Caco-2 (cell line): ENCODE measurements around the gene COTL1. TPM values are rescaled to one million over a fixed set of nuclear protein-coding genes. Genes with fewer than 3 reads are reported as not detected.
"Not testable (repeated sequence)": the region's sequence is repeated elsewhere in the genome, so short reads cannot be mapped to it uniquely, and the experiment has no call there.

ENCODE experiments used
- BruUV-seq: library from RNA; stranded (reverse); fragments of 400-500 nt; replicated peaks from 2 replicates; lab custom pipeline; 2021; lab: Mats Ljungman, UMichigan
- CTCF ChIA-PET: fragments of 300-600 bp; sonication (Branson Sonifier 250); formaldehyde crosslinking; loops from one replicate; lab custom pipeline; 2022; ENCODE audit warnings: antibody characterized with exemption; lab: Charles Lee
- POLR2A ChIA-PET: fragments of 300-600 bp; sonication (Branson Sonifier 250); formaldehyde crosslinking; loops from one replicate; lab custom pipeline; 2022; ENCODE audit warnings: antibody characterized with exemption; lab: Charles Lee
- DNase-seq, 2 experiments: peaks; one replicate each; pipeline versions ENCODE4 v3.0.0 to v3.0.0-alpha.2; 2020 to 2022
- H3K27me3 ChIP-seq: replicated peaks from 2 replicates; pipeline ENCODE4 v1.6.0; 2011; ENCODE audit warnings: low read length; ENCODE audit not compliant: control insufficient read depth, insufficient read depth
- H3K36me3 ChIP-seq: 2 replicates; pipeline ENCODE4 v1.5.1; 2011; ENCODE audit warnings: low read length; ENCODE audit not compliant: control insufficient read depth, insufficient read depth
- H3K4me1 ChIP-seq: fragments of 250-450 bp; sonication (Bioruptor Pico); 2 replicates; pipeline ENCODE4 v1.5.1; 2020; ENCODE audit warnings: mild to moderate bottlenecking
- H3K4me3 ChIP-seq: 2 replicates; pipeline ENCODE4 v1.5.1; 2011; ENCODE audit warnings: low read depth, mild to moderate bottlenecking, control low read depth, low read length
- H3K9me3 ChIP-seq: fragments of 250-450 bp; sonication (Bioruptor Pico); 2 replicates; pipeline ENCODE4 v1.5.1; 2020; ENCODE audit warnings: mild to moderate bottlenecking, moderate library complexity
- H3K27ac Mint-ChIP-seq: one replicate; pipeline ENCODE4 v1.8.0; 2022; ENCODE audit warnings: mixed read lengths; ENCODE audit not compliant: unreplicated experiment
- H3K27me3 Mint-ChIP-seq: one replicate; pipeline ENCODE4 v1.8.0; 2022; ENCODE audit warnings: mixed read lengths; ENCODE audit not compliant: insufficient read depth, unreplicated experiment
- H3K36me3 Mint-ChIP-seq: one replicate; pipeline ENCODE4 v1.8.0; 2022; ENCODE audit warnings: mild to moderate bottlenecking, mixed read lengths; ENCODE audit not compliant: insufficient read depth, unreplicated experiment
- H3K4me1 Mint-ChIP-seq: one replicate; pipeline ENCODE4 v1.8.0; 2022; ENCODE audit warnings: low read depth, mixed read lengths; ENCODE audit not compliant: unreplicated experiment
- H3K4me3 Mint-ChIP-seq: one replicate; pipeline ENCODE4 v1.8.0; 2022; ENCODE audit warnings: mild to moderate bottlenecking, moderate library complexity, mixed read lengths; ENCODE audit not compliant: unreplicated experiment
- H3K9me3 Mint-ChIP-seq: one replicate; pipeline ENCODE4 v1.8.0; 2022; ENCODE audit warnings: mixed read lengths; ENCODE audit not compliant: unreplicated experiment
- CTCF ChIP-seq, 2 experiments: fragments of 200-600 bp in 1 of 2; IDR thresholded peaks; 1 replicate in 1 of 2; 2 replicates in 1 of 2; pipeline versions ENCODE4 v1.5.1 to v1.8.0; 2011 to 2022; ENCODE audit warnings: antibody characterized with exemption in 1 of 2, control low read depth in 1 of 2, inconsistent platforms in 1 of 2, low read depth in 1 of 2, low read length in 1 of 2, mild to moderate bottlenecking in 1 of 2, moderate library complexity in 1 of 2; ENCODE audit not compliant: insufficient read depth in 1 of 2, severe bottlenecking in 1 of 2, unreplicated experiment in 1 of 2
- intact Hi-C: fragments of 100-400 bp; cut with micrococcal nuclease; formaldehyde crosslinking; loops from one replicate; pipeline ENCODE4 v1.10.0; 2022; ENCODE audit not compliant: unreplicated experiment
- total RNA-seq: library from RNA; stranded (reverse); gene quantifications from 2 replicates; pipeline ENCODE4 v1.2.3, GENCODE V29; 2022

COTL1 gene
- total RNA-seq, 1 experiment from 2014 or later, result 434 TPM

GRCh38 chr16:84526794-84527531, 90.9 kb downstream of the COTL1 start:
- intact Hi-C loops, result no loop called here
- peak overlapping the region; percentile 58 for H3K27ac Mint-ChIP-seq
- TF ChIP-seq CTCF (IDR thresholded peaks at IDR 0.05; ENCODE audit: insufficient read depth in 1 of 2, low read depth in 1 of 2, low read length in 1 of 2, severe bottlenecking in 1 of 2, unreplicated experiment in 1 of 2), result no peak
- CTCF ChIA-PET, result no interaction called here
- no TSS peak for BruUV-seq
- H3K4me1 Mint-ChIP-seq, result peaks cover 22% of the 10 kb centered on the region
- H3K4me3 Mint-ChIP-seq, result no peak overlapping the region
- no peaks in the 10 kb centered on the region for H3K27me3 Mint-ChIP-seq
- POLR2A ChIA-PET, result interaction anchor here (0.7 kb wide), 1 partner anchor 43 kb away, joined by 3 read pairs; no protein-coding TSS in a partner anchor
- Histone ChIP-seq H3K4me1 (peaks cover 11% of the 10 kb centered on the region), H3K27me3 (no peaks in the 10 kb centered on the region), H3K9me3 (peaks cover 6% of the 10 kb centered on the region; the same call in 1 of the 2 replicates), H3K36me3 (0 out of 2 replicates have a peak, but pooled peaks cover 1% of the 10 kb centered on the region), H3K4me3 (no peak overlapping the region)
- DNase-seq, result no peak
- H3K9me3 Mint-ChIP-seq, result peaks cover 12% of the 10 kb centered on the region
- peaks cover 24% of the 10 kb centered on the region for H3K36me3 Mint-ChIP-seq

GRCh38 chr16:84524941-84525581, 92.8 kb downstream of the COTL1 start:
- peak overlapping the region; percentile 42 for H3K27ac Mint-ChIP-seq
- H3K27me3 ChIP-seq, H3K4me3 ChIP-seq, H3K36me3 ChIP-seq, BruUV-seq, H3K4me3 Mint-ChIP-seq, H3K9me3 ChIP-seq, H3K4me1 ChIP-seq, intact Hi-C loops, POLR2A ChIA-PET, H3K27me3 Mint-ChIP-seq: not testable (repeated sequence)
- CTCF ChIA-PET, result interaction anchor here (1.8 kb wide), 1 partner anchor 8 kb away, joined by 4 read pairs; no protein-coding TSS in a partner anchor
- H3K9me3 Mint-ChIP-seq, result peaks cover 12% of the 10 kb centered on the region
- H3K4me1 Mint-ChIP-seq, result peaks cover 14% of the 10 kb centered on the region
- H3K36me3 Mint-ChIP-seq, result peaks cover 15% of the 10 kb centered on the region
- DNase-seq, result peak in 1 of 2 experiments; percentile 39

- ChIA-PET POLR2A (no interaction called here), CTCF (interaction anchor here (1.8 kb wide), 1 partner anchor 9 kb away, joined by 4 read pairs; no protein-coding TSS in a partner anchor)
- Mint-ChIP-seq H3K36me3 (peaks cover 15% of the 10 kb centered on the region), H3K9me3 (peaks cover 8% of the 10 kb centered on the region), H3K4me3 (no peak overlapping the region), H3K4me1 (peaks cover 16% of the 10 kb centered on the region), H3K27ac (no peak overlapping the region), H3K27me3 (no peaks in the 10 kb centered on the region)
- BruUV-seq, result no TSS peak
- H3K4me1 ChIP-seq, result no peaks in the 10 kb centered on the region; the same call in 1 of the 2 replicates
- peaks cover 1% of the 10 kb centered on the region; the same call in 1 of the 2 replicates for H3K9me3 ChIP-seq
- DNase-seq, result no peak
- H3K36me3 ChIP-seq, result no peaks in the 10 kb centered on the region
- intact Hi-C loops, result no loop called here
- no peak overlapping the region for H3K4me3 ChIP-seq
- TF ChIP-seq CTCF (IDR thresholded peaks at IDR 0.05; ENCODE audit: insufficient read depth in 1 of 2, low read depth in 1 of 2, low read length in 1 of 2, severe bottlenecking in 1 of 2, unreplicated experiment in 1 of 2), result no peak
- H3K27me3 ChIP-seq, result no peaks in the 10 kb centered on the region
Measured at GRCh38 chr16:84524346-84524920, 93.4 kb downstream of the COTL1 start.
